Kidney (tissue), 14 donors: ENCODE measurements around the gene RALY. TPM values are rescaled to one million over a fixed set of nuclear protein-coding genes. Genes with fewer than 3 reads are reported as not detected.
"Not testable (repeated sequence)": the region's sequence is repeated elsewhere in the genome, so short reads cannot be mapped to it uniquely, and the experiment has no call there.

Experiments
- DNase-seq, 5 donors: peaks; one replicate each; pipeline ENCODE4 v3.0.0-alpha.2; 2013 to 2020
- FAIRE-seq: peaks from 2 replicates; lab custom pipeline; 2012; peaks lifted over from hg19 to GRCh38; lab: Jason Lieb, UNC
- H3K27ac ChIP-seq, 2 donors: one replicate each; pipeline ENCODE4 v1.7.0; 2013; ENCODE audit warnings: low read depth in 2 of 2, low read length in 2 of 2, inconsistent platforms in 1 of 2
- H3K27me3 ChIP-seq: one replicate; pipeline ENCODE4 v1.7.1; 2013; ENCODE audit warnings: low read length, inconsistent platforms; ENCODE audit not compliant: control insufficient read depth, insufficient read depth
- H3K36me3 ChIP-seq, 3 donors: one replicate each; pipeline versions ENCODE4 v1.7.0 to v1.7.1; 2013; ENCODE audit warnings: low read length in 3 of 3, control low read depth in 1 of 3, inconsistent platforms in 1 of 3; ENCODE audit not compliant: insufficient read depth in 3 of 3, control insufficient read depth in 2 of 3
- H3K4me1 ChIP-seq, 3 donors: one replicate each; pipeline versions ENCODE4 v1.7.0 to v1.7.1; 2013; ENCODE audit warnings: low read length in 3 of 3, inconsistent platforms in 1 of 3, low read depth in 1 of 3; ENCODE audit not compliant: control insufficient read depth in 2 of 3, insufficient read depth in 2 of 3
- H3K4me3 ChIP-seq, 3 donors: one replicate each; pipeline versions ENCODE4 v1.7.0 to v1.8.1; 2013; ENCODE audit warnings: low read length in 3 of 3, control low read depth in 1 of 3, inconsistent platforms in 1 of 3
- H3K9ac ChIP-seq, 3 donors: one replicate each; pipeline versions ENCODE4 v1.7.0 to v1.7.1; 2013; ENCODE audit warnings: low read length in 3 of 3, control low read depth in 1 of 3, inconsistent platforms in 1 of 3
- H3K9me3 ChIP-seq, 3 donors: one replicate each; pipeline versions ENCODE4 v1.7.0 to v1.7.1; 2013; ENCODE audit warnings: low read length in 3 of 3, control low read depth in 1 of 3, inconsistent platforms in 1 of 3; ENCODE audit not compliant: control insufficient read depth in 2 of 3, insufficient read depth in 1 of 3
- CTCF ChIP-seq: IDR thresholded peaks from 3 replicates; pipeline ENCODE4 v1.5.1; 2012; ENCODE audit warnings: mild to moderate bottlenecking, moderate library complexity, borderline replicate concordance; ENCODE audit not compliant: insufficient read depth; ENCODE audit errors: extremely low read depth
- intact Hi-C: fragments of 100-400 bp; cut with DNase I; formaldehyde crosslinking; loops from one replicate; pipeline ENCODE4 v1.11.1; 2022
- polyA plus RNA-seq: library from polyadenylated mRNA; stranded (reverse); fragments of 350-450 nt; fragmentation: Illumina TruSeq; extraction: RNeasy Lipid Tissue Mini Kit (QIAGEN cat#74804); gene quantifications from one replicate; pipeline ENCODE4 v1.2.3, GENCODE V29; 2014; ENCODE audit warnings: low read depth, low replicate concordance; ENCODE audit not compliant: insufficient read depth
- total RNA-seq: library from RNA; stranded (reverse); fragmentation: NEBNext Ultra II Directional; extraction: Animal tissue kit (Norgen Biotek cat#: 25700); gene quantifications from one replicate; pipeline ENCODE4 v1.2.1, GENCODE V29; 2021
- donor health status: control.
- donor health status: control.
- donor health status: control.
- donor health status: control.
- donor health status: control.
- donor health status: DM: yes; HTN: yes; CAD: no.
- donor health status: Normal renal cell carcinoma (clear cell type).

Gene RALY
- total and polyA plus RNA-seq, 2 donors from 2014 or later, result 119 to 138 TPM

- Histone ChIP-seq H3K4me3 (no peak overlapping the region), H3K27me3 (no peaks in the 10 kb centered on the region), H3K27ac (no peak overlapping the region), H3K9me3 (no peaks in the 10 kb centered on the region), H3K9ac (no peak overlapping the region), H3K36me3 (no peaks in the 10 kb centered on the region), H3K4me1 (peaks cover 0 to 2% (median 0%) of the 10 kb centered on the region in 3 donors)
- FAIRE-seq, result no peak
- intact Hi-C loops, result no loop called here
- TF ChIP-seq CTCF, result no peak
- DNase-seq, result no peak
Measured at GRCh38 chr20:34127792-34128191, 134.1 kb downstream of the RALY start.

DNA sequence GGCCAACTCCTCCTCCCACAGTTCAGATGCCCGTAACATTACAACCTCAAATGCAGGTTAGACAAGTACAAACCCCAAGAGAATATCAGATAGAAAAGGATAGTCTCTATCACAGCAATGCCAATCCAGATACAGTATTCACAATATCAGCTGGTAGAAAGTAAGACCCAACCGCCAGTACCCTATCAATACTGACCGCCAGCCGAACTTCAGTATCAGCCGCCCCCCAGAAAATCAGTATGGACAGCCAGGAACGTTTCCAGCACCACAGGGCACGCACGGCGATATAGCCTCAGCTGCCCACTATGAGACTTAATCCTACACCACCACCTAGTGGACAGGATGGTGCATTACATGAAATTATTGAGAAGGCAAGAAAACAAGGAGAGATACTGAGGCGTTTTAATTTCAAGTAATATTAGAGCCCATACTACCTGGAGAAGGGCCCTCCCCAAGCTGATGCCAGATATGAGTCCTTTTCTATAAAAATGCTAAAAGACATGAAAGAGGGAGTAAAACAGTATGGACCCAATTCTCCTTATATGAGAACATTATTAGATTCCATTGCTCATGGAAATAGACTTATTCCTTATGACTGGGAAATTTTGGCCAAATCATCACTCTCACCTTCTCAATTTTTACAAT, 135.9 kb downstream of the RALY start:
- intact Hi-C loops, result no loop called here
- peak overlapping the region; percentile 16 to 57 (median 50) for H3K4me3 ChIP-seq
- no peak for FAIRE-seq

DNA sequence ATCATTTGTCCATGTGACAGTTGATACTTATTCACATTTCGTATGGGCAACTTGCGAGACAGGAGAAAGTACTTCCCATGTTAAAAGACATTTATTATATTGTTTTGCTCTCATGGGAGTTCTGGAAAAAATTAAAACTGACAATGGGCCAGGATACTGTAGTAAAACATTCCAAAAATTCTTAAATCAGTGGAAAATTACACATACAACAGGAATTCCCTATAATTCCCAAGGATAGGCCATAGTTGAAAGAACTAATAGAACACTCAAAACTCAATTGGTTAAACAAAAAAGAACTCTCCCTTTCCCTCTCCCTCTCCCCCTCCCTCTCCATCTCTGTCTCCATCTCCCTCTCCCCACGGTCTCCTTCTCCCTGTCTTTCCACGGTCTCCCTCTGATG, 137.8 kb downstream of the RALY start:
- Histone ChIP-seq H3K27ac (no peak overlapping the region), H3K27me3 (no peaks in the 10 kb centered on the region), H3K36me3 (no peaks in the 10 kb centered on the region), H3K9me3 (no peaks in the 10 kb centered on the region), H3K4me1 (peaks cover 0 to 2% (median 0%) of the 10 kb centered on the region in 3 donors), H3K4me3 (no peak overlapping the region), H3K9ac (no peak overlapping the region)
- FAIRE-seq (no peak), DNase-seq (no peak)
- no peak for TF ChIP-seq CTCF
- intact Hi-C loops, result no loop called here

More for the DNA sequence above, 135.9 kb downstream of the RALY start:
- peak; percentile 66 to 91 (median 70) for DNase-seq
- peak; percentile 84 for TF ChIP-seq CTCF
- Histone ChIP-seq H3K9me3 (no peaks in the 10 kb centered on the region), H3K36me3 (no peaks in the 10 kb centered on the region), H3K27ac (no peak overlapping the region), H3K4me1 (peaks cover 0 to 2% (median 0%) of the 10 kb centered on the region in 3 donors), H3K9ac (peak overlapping the region in 1 of 3 donors; percentile 4), H3K27me3 (no peaks in the 10 kb centered on the region)

DNA sequence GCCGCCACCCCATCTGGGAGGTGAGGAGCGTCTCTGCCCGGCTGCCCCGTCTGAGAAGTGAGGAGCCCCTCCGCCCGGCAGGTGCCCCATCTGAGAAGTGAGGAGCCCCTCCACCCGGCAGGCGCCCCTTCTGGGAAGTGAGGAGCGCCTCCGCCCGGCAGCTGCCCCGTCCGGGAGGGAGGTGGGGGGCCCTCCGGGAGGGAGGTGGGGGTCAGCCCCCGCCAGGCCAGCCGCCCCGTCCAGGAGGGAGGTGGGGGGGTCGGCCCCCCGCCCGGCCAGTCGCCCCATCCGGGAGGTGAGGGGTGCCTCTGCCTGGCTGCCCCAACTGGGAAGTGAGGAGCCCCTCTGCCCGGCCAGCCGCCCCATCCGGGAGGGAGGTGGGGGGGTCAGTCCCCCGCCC, 138.8 kb downstream of the RALY start:
- FAIRE-seq, H3K27me3 ChIP-seq, H3K36me3 ChIP-seq, H3K4me3 ChIP-seq, intact Hi-C loops, DNase-seq, H3K27ac ChIP-seq, H3K9ac ChIP-seq, H3K9me3 ChIP-seq, H3K4me1 ChIP-seq: not testable (repeated sequence)

- H3K4me1 ChIP-seq, H3K36me3 ChIP-seq, H3K27me3 ChIP-seq, H3K9ac ChIP-seq, H3K27ac ChIP-seq, H3K9me3 ChIP-seq, H3K4me3 ChIP-seq, intact Hi-C loops, FAIRE-seq: not testable (repeated sequence)
- peak in 1 of 5 donors; percentile 59 for DNase-seq
Measured at GRCh38 chr20:34132943-34133342, 139.2 kb downstream of the RALY start.

- FAIRE-seq, result not testable (repeated sequence)
Measured at GRCh38 chr20:34133365-34133860, 139.7 kb downstream of the RALY start.

More at GRCh38 chr20:34133365-34133860, 139.7 kb downstream of the RALY start:
- H3K36me3 ChIP-seq, H3K9ac ChIP-seq, H3K4me3 ChIP-seq, DNase-seq, H3K9me3 ChIP-seq, H3K4me1 ChIP-seq, intact Hi-C loops, H3K27ac ChIP-seq, H3K27me3 ChIP-seq: not testable (repeated sequence)
